ENCODE measurements around the gene MITD1.
"Not testable (repeated sequence)": the region's sequence is repeated elsewhere in the genome, so short reads cannot be mapped to it uniquely, and the experiment has no call there.

Gene MITD1

DNA sequence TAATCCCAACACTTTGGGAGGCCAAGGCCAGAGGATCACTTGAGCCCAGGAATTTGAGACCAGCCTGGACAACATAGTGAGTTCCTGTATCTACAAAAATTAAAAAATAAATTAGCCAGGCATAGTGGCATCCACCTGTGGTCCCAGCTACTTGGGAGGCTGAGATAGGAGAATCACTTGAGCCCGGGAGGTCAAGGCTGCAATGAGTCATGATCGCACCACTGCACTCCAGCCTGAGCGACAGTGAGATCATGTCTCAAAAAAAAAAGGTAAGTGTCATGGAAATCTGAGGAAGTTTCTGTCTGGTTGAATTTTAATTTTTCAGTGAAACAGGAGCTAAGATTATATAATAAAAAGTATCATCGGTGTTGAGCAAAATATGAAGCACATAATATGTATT lies 41.9 kb downstream of the MITD1 start:
- no peak overlapping the region for H3K27ac ChIP-seq
- no peak for TF ChIP-seq ZFX (IDR thresholded peaks at IDR 0.05)
- TF ChIP-seq, protein P1, sequence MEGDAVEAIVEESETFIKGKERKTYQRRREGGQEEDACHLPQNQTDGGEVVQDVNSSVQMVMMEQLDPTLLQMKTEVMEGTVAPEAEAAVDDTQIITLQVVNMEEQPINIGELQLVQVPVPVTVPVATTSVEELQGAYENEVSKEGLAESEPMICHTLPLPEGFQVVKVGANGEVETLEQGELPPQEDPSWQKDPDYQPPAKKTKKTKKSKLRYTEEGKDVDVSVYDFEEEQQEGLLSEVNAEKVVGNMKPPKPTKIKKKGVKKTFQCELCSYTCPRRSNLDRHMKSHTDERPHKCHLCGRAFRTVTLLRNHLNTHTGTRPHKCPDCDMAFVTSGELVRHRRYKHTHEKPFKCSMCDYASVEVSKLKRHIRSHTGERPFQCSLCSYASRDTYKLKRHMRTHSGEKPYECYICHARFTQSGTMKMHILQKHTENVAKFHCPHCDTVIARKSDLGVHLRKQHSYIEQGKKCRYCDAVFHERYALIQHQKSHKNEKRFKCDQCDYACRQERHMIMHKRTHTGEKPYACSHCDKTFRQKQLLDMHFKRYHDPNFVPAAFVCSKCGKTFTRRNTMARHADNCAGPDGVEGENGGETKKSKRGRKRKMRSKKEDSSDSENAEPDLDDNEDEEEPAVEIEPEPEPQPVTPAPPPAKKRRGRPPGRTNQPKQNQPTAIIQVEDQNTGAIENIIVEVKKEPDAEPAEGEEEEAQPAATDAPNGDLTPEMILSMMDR (conservative IDR thresholded peaks at IDR 0.05): no peak

DNA sequence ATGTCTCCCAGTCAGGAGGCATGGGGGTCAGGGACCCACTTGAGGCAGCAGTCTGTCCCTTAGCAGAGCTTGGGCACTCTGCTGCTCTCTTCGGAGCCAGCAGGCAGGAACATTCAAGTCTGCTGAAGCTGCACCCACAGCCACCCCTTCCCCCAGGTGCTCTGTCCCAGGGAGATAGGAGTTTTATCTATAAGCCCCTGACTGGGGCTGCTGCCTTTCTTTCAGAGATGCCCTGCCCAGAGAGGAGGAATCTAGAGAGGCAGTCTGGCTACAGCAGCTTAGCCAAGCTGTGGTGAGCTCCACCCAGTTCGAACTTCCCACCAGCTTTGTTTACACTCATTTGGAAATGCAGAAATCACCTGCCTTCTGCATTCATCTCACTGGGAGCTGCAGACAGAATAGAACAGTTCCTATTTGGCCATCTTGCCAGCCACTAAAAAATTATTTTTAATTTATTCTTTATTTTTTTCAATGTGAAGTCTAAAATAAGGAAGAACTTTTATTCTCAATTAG lies 45.8 kb downstream of the MITD1 start:
- H3K27ac ChIP-seq: not testable (repeated sequence)

DNA sequence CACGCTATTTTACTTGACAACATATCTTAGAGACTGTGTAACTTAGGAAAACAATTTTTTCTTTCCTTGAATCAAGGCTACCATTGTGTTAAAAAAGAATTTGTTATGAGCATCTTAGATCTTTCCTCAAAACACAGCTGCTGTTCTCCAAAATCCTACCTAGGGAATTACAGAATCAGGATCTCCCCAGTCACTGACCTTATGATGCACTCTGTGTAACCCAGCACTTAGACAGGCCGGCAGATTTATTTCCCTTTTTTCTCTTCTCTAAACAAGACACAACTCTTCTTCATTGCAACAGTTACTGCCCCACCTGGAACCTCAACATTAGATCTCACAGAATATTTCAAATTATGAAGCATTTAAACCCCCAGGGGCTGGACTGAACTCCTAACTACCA lies 52.9 kb downstream of the MITD1 start:
- no peak for TF ChIP-seq ZFX (IDR thresholded peaks at IDR 0.05)
- TF ChIP-seq, protein P1 (conservative IDR thresholded peaks at IDR 0.05): no peak
- no peak overlapping the region for H3K27ac ChIP-seq

Measured in C4-2B (cell line).